Uterine smooth muscle cell (primary cell): ENCODE results near the gene HOXB4. TPM values are rescaled to one million over a fixed set of nuclear protein-coding genes. Genes with fewer than 3 reads are reported as not detected.

Source experiments
- total RNA-seq: library from RNA; depleted of rRNA; stranded (reverse); fragments of >200 nt; gene quantifications from 2 replicates; pipeline ENCODE4 v1.2.3, GENCODE V29; 2014

HOXB4 gene
- 1.00 and 1.1 TPM in 2 replicates for total RNA-seq

DNA sequence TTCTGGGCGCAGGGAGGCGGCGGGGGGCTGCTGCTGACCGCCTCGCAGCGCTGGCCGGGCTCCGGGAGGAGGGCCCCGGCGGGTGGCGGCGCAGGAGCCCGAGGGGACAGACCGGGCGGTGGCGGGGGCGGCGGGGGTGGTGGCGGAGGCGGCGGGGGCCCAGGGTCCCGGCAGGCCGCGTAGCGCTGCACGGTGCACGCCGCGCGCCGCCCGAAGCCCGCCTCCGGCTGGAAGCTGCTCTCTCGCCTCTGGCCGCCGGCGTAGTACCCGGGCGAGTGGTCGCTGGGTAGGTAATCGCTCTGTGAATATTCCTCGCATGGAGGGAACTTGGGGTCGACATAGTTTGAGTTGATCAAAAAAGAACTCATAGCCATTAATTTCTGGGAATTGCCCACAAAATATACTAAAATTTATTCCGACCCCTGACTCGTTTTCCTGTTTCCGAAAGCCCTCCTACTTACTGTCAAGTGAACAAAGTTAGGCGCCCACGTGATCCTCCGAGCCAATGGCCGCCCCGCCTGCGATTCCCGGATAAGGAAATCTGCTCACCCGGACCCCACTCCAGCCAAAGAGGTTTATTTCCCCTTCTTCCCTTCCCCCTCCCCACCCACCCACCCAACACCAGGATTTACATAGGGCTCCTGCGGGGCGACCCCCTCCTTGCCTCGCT, at the start of gene HOXB4:
Gene HOXB4 (minus strand): TSS at position 405 of the 670 bp plus-strand sequence. CDS start 31 bp downstream, at position 374.

DNA sequence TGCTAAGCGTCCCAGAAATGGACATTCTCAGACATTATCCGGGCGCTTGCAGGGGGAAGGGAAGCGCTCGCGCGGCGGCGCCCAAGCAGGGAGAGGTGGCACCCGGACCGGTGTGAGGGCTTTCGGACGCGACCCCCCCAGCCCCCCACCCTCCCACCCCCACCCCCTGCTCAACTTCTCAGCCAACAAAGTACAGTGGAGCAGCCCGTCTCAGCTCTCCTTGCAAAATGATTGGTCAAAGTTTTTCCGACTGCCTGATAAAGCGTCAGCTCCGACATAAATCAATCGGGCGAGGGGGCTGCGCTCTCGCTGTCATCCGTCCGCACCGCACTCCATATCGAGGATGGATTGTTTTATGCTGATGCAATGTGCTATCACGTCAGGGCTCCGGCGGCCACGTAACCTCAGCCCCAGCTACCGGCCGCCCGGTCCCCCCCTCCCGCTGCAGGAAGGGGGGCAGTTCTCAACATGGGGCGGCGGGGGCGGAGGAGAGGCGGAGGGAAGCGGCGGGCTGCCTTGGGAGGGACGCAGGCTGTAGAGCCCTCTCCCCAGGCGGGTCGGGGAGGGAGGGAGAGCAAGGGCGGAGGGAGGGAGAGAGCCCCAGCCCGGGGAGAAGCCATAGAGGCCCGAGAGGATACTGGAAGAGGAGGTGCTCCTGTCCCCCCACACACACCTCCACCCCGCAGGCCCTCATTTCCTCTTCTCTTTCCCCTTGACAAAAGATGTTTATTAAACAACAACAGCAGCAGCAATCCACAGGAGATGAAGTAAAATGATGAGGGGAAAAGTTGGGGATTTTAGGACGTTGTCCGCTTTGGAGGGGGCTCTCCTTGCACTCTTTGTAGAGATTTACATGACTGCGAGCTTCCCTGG, 48.3 kb upstream of the HOXB4 start, which contains the start of gene HOXB9:
Gene HOXB9 (minus strand): TSS at position 114 of the 873 bp plus-strand sequence. CDS start 89 bp downstream, at position 25.

DNA sequence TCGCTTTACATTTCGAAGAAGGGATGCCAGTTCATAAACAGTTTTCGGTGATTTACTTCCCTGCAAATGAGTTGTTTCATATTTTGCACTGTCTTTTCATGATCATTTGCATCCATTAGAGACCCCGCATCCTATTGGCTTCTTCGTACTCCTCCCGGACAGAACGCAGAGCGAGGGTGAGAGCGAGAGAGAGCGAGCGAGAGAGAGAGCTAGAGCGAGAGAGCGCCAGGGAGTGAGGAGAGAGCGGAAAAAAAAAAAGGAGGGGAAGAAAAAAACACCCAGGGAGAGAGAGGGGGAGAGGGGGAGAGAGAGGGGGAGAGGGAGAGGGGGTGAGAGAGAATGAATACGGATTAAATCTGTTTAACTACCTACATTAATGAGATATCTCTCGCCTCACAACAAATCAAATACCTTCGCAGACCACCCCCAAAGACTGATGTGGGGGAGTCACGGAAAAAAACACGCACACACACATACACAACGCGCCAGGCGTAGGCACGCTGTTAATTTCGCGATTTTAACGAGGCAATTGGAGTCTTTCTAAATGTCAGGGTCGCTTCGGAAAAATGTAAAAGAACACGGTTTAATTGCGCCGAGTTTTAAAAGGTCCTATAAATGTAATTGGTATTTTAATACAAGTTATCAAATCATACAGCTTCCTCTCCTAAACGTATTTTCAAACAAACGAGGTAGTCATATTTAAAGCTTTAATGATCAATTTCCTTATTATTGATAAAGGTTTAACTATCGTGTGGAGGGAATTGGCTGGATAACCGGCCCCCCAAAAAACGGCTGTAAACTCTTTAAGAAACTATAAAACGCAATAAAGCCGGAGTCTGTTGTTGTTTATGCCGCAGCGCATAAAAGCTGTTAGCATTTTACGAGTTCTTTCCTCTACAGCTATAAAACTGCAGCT, 37.2 kb upstream of the HOXB4 start, which contains the start of gene HOXB8:
Gene HOXB8 (minus strand): TSS at position 246 of the 916 bp plus-strand sequence. CDS start 588 bp downstream, outside the sequence.

DNA sequence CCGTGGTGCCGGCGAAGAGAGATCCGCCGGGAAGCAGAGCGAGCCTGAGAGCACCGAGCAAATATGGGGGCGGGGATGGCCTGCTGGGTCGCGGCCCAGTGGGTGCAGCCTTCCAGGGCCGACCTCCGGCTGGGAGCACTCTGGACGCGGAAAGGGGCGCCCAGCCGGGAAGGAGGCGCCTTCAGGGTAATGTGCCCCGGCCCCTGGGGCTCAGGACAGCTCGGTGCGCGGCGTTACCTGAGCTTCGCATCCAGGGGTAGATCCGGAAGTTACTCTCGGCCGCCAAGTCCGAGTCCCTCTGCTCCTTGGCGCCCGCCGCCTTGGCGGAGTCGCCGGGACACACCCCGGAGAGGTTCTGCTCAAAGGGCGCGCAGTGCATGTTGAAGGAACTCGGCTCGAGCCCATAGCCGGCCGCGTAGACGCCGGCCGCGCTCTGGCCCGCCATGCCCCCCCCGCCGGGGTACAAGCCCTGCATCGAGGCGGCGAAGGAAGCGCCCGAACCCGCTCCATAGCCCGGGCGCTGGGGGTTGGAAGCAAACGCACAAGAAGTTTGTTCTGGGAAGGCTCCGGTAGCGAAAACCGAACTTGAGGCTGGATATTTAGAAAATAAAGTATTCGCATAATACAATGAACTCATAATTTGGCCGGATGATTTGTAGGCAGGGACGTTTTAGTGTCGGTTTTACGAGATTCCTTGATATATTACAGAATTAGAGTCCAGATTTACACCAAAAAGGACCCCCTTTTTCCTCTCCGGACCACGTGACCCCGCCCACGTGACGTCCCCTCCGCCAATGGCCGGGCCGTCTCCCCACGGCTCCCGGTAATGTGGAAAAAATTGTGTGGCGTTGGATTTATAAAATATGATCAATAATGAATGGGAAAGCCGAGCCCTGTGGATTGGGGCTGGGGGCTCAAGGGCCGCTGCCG, 32.4 kb upstream of the HOXB4 start, which contains the start of gene HOXB7:
Gene HOXB7 (minus strand): TSS at position 736 of the 930 bp plus-strand sequence. CDS start 99 bp downstream, at position 637.

DNA sequence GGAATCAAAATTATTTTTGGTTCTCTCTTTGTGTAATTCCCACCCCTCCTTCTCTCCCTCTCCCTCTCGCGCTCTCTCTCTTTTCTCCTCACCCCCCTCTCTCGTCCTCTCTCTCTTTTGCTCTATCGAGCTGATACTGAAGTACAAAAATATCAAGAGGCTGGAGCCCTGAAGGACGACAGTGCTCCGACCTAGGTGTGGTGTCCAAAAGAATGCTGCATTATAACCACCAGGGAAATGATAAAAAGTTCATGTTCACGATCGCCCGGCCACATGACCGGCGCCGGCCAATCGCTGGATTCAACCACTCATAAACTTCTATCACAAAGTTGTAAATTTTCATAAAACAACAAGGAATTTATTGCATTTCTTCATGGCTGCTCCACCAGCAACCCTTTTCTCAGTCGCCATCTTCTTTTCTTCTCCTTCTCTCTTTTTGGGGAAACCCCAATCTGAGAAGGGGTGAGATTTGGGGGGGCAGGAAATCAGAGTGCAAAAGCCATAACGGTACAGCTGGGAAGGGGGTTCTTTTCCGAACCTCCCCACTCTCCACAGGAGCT, 26.7 kb upstream of the HOXB4 start, which contains the start of gene HOXB6:
Gene HOXB6 (minus strand): TSS at position 217 of the 560 bp plus-strand sequence. CDS start 6,836 bp downstream, outside the sequence.

DNA sequence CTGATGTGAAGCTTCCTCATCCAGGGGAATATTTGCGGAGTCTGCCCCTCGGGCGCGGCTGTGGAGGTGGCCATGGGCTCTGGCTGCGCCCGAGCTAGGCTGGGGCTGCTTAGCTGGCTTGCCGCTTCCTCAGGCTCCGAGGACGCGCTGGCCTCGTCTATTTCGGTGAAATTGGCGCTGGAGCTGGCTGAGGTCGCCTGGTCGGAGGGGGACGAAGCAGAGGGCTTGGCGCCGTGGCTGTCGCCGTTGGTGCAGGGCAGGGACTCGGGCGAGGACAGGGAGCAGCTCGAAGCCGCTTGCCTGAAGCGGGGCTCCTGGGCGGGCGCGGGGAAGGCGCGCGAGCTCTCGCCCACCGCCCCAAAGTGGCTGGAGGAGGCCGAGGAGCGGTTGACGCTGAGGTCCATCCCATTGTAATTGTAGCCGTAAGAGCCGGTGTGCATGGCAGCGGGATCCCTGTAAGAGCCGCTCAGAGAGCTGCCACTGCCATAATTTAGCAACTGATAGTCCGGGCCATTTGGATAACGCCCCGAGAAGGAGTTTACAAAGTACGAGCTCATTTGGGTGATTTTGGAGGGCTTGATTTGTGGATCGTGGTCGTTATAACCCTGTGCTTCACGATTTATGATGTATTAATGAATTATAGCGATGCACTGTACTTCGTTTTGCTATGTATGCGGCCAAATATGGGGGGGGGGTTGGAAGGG, 15.1 kb upstream of the HOXB4 start, which contains the start of gene HOXB5:
Gene HOXB5 (minus strand): TSS at position 654 of the 704 bp plus-strand sequence. CDS start 97 bp downstream, at position 557.

DNA sequence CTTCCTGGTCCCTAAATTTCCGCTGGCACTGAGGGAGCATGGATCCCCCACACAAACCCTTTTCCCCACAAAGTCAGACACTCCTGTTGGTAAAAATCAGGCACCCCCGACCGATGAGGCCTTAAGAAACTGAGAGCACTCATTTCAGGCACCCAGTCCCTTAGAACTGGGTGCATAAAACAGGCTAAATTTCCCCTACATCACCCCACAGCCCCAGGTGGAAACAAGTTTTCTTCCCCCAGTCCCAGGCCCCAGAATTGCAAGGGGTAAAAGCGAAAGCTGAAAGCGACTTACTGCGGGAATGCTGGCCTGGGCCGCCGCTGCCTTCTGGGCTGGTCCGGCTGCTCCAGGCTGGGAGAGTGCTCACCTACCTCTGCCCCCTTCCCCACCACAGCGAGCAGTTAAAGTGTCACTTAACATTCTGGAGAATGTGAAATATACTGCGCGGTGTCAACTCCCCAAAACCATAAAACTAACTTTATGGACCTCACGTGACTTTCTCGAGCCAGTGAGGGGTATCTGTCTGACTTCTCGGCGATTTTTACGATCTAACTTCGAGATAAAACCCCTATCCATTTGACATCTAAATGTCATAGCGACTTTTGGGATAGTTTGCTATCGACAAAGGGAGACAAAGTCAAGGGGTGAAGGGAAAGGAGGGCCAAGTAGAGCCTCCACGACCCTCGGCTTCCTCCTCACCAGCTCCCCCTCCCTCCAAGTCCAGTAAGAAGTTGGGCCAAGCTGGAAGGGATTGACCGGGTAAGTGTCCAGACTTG, 11.9 kb upstream of the HOXB4 start, which contains the start of gene HOXB3:
Gene HOXB3 (minus strand): TSS at position 411 of the 776 bp plus-strand sequence. CDS start 37,767 bp downstream, outside the sequence.

DNA sequence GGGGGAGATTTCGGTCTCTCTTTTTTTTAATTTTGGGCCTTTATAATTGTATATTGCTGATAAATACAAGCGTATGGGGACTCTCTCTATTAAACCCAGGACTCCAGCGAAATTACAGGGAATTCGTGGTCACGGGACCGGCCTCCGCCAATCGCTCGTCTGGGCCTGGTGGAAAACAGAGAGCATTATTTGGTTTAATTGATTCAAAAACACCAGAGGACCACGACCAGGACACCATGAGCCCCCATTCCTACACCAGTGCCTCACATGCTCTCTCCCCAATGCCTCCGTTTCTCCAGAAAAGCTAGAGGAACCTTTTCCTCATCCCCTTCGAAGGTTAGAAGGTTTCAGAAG, 33.2 kb downstream of the HOXB4 start, which contains the start of gene HOXB2:
Gene HOXB2 (minus strand): TSS at position 88 of the 354 bp plus-strand sequence. CDS start 198 bp downstream, outside the sequence.

DNA sequence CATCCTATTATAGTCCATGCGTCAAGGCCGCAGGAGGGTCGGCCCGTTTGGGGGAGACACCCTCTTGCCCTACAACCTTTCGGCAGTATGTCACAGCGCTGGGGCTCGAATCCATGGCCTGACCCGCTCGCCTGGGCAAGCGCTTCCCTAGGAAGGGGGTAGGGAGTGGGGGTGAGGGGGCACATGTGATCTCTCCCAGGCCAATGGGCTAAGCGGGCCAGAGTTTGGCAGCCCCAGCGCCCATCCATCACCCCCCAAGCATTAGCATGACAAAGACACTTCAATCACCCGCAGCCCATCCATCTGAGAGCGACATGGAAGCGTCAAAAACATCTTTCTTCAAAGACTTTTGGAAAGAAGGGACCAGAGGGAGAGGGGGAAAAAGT, 47.3 kb downstream of the HOXB4 start, which contains the start of gene HOXB1:
Gene HOXB1 (minus strand): TSS at position 125 of the 386 bp plus-strand sequence. CDS start 107 bp downstream, at position 18.

Other genes with a start within 250 kb of the HOXB4 start
- gene SKAP1, start 148.1 kb downstream of the HOXB4 start, total RNA-seq, result not detected in 2 replicates
- not detected in 2 replicates for gene HOXB1, start 47.3 kb downstream of the HOXB4 start, total RNA-seq
- gene HOXB2, start 33.2 kb downstream of the HOXB4 start, total RNA-seq, result 8.0 and 8.6 TPM in 2 replicates
- 3.0 and 4.0 TPM in 2 replicates for gene HOXB3, start 11.9 kb upstream of the HOXB4 start, total RNA-seq
- not detected in 2 replicates for gene HOXB5, start 15.4 kb upstream of the HOXB4 start, total RNA-seq
- gene HOXB6, start 26.6 kb upstream of the HOXB4 start, total RNA-seq, result 0.62 and 0.77 TPM in 2 replicates
- gene HOXB7, start 32.7 kb upstream of the HOXB4 start, total RNA-seq, result 1.4 and 1.7 TPM in 2 replicates
- gene HOXB8, start 36.9 kb upstream of the HOXB4 start, total RNA-seq, result 0.22 TPM in 1 of 2 replicates, not detected in the other
- not detected in 2 replicates for gene HOXB9, start 48.0 kb upstream of the HOXB4 start, total RNA-seq
- not detected in 2 replicates for gene PRAC1, start 144.2 kb upstream of the HOXB4 start, total RNA-seq
- gene PRAC2, start 144.8 kb upstream of the HOXB4 start, total RNA-seq, result not detected in 2 replicates
- not detected in 2 replicates for gene HOXB13, start 150.4 kb upstream of the HOXB4 start, total RNA-seq
- gene TTLL6, start 238.9 kb upstream of the HOXB4 start, total RNA-seq, result not detected in 2 replicates